IPS-20b (cell line): Measurements from ENCODE around the gene ZNF576.
A peak's percentile ranks its signal among the peaks of the same experiment; 100 is the strongest.
"Not testable (repeated sequence)": the region's sequence is repeated elsewhere in the genome, so short reads cannot be mapped to it uniquely, and the experiment has no call there.

Source experiments
- H3K27ac ChIP-seq: one replicate; pipeline ENCODE4 v1.5.1; 2013; ENCODE audit warnings: low read length
- H3K27me3 ChIP-seq: 2 replicates; pipeline ENCODE4 v1.6.1; 2013; ENCODE audit warnings: mild to moderate bottlenecking, low read length, inconsistent platforms; ENCODE audit not compliant: insufficient read depth
- H3K36me3 ChIP-seq: 2 replicates; pipeline ENCODE4 v1.6.1; 2013; ENCODE audit warnings: low read depth, mild to moderate bottlenecking, inconsistent platforms, low read length, moderate library complexity; ENCODE audit not compliant: insufficient read depth
- H3K4me1 ChIP-seq: 2 replicates; pipeline ENCODE4 v1.6.1; 2013; ENCODE audit warnings: mild to moderate bottlenecking, control low read depth, inconsistent platforms, low read length, moderate library complexity; ENCODE audit not compliant: insufficient read depth
- H3K4me3 ChIP-seq: 2 replicates; pipeline ENCODE4 v1.5.1; 2013; ENCODE audit warnings: mild to moderate bottlenecking, low read length, inconsistent platforms
- H3K9ac ChIP-seq: 2 replicates; pipeline ENCODE4 v1.6.1; 2013; ENCODE audit warnings: low read depth, mild to moderate bottlenecking, inconsistent platforms, low read length, moderate library complexity
- H3K9me3 ChIP-seq: 2 replicates; pipeline ENCODE4 v1.6.1; 2013; ENCODE audit warnings: mild to moderate bottlenecking, low read depth, low read length, inconsistent platforms; ENCODE audit not compliant: insufficient read depth

Gene ZNF576

DNA sequence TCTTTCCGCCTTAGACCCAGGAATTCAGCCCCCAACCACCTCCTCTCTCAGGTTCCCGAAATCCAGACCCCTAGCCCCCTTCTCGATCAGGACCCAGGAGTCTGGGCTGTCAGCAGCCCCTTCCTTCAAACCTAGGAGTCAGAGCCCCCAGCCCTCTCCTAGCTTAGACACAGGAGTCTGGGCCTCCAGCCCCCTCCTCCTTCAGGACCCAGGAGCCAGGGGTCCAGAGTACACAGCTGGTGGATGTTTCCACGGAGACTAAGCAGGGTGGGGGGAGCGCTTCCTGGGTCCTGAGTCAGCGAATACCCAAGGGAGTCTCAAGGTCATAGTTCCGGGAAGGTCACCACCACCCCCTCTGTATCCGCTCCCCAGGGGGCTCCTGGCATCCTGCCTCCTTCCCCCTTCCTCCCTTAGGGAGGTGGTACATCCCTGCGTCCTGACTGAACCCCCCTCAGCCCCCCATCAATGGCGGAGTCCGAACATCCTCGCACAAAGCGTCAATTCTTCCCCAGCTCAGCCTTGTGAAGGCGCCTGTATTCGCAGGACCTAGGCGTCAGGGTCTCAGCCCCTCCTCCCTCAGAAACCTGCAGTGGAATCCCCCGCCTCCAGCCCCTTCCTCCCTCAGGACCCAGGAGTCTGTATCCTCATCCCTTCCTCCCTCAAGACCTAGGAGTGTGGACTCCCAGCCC, 38.6 kb downstream of the ZNF576 start:
- Histone ChIP-seq H3K36me3 (no peaks in the 10 kb centered on the region), H3K9me3 (no peaks in the 10 kb centered on the region), H3K27ac (peak overlapping the region; percentile 5), H3K4me1 (peaks cover 19% of the 10 kb centered on the region; the same call in 1 of the 2 replicates), H3K9ac (peak overlapping the region; percentile 68; the same call in 1 of the 2 replicates), H3K27me3 (peaks cover 49% of the 10 kb centered on the region), H3K4me3 (peak overlapping the region; percentile 75)

DNA sequence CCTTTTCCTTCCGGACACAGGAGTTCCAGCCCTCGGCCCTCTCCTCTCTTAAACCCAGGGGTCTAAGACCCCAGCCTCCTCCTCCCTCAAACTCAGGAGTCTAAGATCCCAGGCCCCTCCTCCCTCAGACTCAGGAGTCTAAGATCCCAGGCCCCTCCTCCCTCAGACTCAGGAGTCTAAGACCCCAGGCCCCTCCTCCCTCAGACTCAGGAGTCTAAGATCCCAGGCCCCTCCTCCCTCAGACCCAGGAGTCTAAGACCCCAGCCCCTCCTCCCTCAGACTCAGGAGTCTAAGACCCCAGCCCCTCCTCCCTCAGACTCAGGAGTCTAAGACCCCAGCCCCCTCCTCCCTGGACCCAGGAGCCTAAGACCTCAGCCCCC, 39.2 kb downstream of the ZNF576 start:
- peak overlapping the region; percentile 68; the same call in 1 of the 2 replicates for H3K9ac ChIP-seq
- H3K27me3 ChIP-seq: peaks cover 55% of the 10 kb centered on the region
- H3K4me3 ChIP-seq: peak overlapping the region; percentile 75
- H3K36me3 ChIP-seq, H3K9me3 ChIP-seq, H3K27ac ChIP-seq: not testable (repeated sequence)
- H3K4me1 ChIP-seq: peaks cover 19% of the 10 kb centered on the region; the same call in 1 of the 2 replicates

DNA sequence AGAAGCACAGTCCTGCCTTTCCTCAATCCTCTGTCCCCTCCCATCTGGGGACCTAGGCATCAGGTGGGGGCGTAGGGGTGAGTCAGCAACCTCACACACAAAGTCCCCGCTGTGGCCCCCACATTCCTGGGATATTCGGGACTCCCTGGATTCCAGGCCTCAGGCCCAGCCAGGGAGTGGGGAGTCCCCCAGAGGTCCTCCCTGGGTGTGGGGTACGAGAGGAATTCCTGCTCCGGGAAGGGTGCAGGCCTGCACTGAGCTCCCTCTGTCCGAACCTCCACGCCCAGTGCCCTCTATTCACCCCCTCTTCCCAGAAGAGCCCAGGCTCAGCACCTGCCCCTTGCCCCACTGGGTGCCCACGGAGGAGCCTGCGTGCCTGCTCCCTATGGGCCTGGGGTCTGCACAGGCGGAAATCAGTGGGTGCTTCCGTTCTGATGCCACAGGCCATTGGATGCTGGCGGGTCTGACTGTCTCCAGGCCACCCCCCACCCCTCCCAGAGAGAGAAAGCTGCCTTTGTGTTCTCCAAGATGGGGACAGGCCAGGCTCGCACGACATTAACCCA, 39.8 kb downstream of the ZNF576 start:
- peak overlapping the region; percentile 75; the same call in 1 of the 2 replicates for H3K4me3 ChIP-seq
- H3K36me3 ChIP-seq: no peaks in the 10 kb centered on the region
- H3K4me1 ChIP-seq: peaks cover 19% of the 10 kb centered on the region; the same call in 1 of the 2 replicates
- no peak overlapping the region for H3K27ac ChIP-seq
- H3K9ac ChIP-seq: peak overlapping the region; percentile 68; the same call in 1 of the 2 replicates
- H3K9me3 ChIP-seq: no peaks in the 10 kb centered on the region
- H3K27me3 ChIP-seq: peaks cover 61% of the 10 kb centered on the region

DNA sequence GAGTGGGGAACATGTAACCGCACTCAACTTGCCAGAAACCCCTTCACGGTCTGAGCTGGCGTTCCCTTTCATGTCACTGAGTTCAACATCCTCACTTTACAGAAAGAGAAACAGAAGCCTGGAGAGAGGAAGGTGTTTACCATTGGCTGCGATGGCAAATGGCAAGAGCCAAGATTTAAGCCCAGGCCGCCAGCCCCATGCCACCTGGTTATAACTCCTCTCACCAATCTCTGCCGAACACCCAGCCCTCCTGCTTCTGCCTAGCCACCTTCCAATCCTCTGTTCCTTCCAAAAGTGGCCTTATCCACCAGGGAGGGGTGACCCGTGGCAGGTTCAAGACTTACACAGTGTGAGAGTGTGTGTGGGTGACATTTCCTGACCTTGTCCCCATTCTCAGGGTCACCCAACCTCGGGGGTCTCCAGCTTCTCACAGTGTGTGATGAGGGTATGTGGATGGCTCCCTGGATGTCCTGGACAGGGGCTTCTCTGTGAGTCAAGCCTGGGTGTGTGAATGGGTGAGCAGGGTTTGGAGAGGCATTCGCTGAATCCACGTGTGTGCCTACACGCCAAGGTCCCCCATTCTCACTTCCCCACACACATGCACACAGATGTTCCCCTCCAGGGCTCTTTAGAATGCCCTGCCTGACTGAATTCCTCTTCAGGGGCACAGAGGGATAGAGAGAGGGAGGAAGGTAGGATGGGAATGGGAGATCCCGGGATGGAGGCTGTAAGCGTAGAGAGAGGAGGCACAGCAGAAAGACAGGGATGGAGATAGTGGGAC, 42.0 kb downstream of the ZNF576 start:
- H3K9ac ChIP-seq: peak overlapping the region; percentile 61; the same call in 1 of the 2 replicates
- peak overlapping the region; percentile 82; the same call in 1 of the 2 replicates for H3K4me3 ChIP-seq
- H3K27ac ChIP-seq: no peak overlapping the region
- H3K36me3 ChIP-seq: no peaks in the 10 kb centered on the region
- H3K27me3 ChIP-seq: peaks cover 65% of the 10 kb centered on the region
- H3K4me1 ChIP-seq: peaks cover 19% of the 10 kb centered on the region; the same call in 1 of the 2 replicates
- no peaks in the 10 kb centered on the region for H3K9me3 ChIP-seq

DNA sequence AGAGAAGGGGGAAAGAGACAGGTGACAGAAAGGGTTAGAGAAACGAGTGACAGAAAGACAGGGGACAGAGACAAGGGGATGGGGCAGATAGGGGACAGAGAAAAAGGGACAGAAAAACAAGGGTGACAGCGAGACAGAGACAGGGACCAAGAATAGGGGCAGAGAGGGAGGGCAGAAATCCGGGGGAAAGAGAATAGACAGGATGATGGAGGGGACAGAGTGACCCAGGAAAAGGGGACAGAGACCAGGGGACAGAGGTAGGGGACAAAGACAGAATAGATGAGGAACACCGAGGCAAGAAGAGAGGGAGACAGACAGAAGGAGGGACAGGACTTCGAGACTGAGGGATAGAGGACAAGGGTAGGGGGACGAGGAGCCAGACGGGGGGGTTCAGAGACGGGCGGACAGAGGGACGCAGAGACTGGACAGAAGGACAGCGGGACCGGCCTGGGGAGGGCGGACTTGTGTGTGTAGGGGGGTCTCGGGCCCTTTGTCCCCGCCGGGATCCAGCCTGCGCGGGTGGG, 42.7 kb downstream of the ZNF576 start:
- Histone ChIP-seq H3K27ac (no peak overlapping the region), H3K36me3 (no peaks in the 10 kb centered on the region), H3K4me1 (peaks cover 19% of the 10 kb centered on the region; the same call in 1 of the 2 replicates), H3K9me3 (no peaks in the 10 kb centered on the region), H3K4me3 (peak overlapping the region; percentile 82), H3K27me3 (peaks cover 65% of the 10 kb centered on the region), H3K9ac (peak overlapping the region; percentile 61; the same call in 1 of the 2 replicates)

DNA sequence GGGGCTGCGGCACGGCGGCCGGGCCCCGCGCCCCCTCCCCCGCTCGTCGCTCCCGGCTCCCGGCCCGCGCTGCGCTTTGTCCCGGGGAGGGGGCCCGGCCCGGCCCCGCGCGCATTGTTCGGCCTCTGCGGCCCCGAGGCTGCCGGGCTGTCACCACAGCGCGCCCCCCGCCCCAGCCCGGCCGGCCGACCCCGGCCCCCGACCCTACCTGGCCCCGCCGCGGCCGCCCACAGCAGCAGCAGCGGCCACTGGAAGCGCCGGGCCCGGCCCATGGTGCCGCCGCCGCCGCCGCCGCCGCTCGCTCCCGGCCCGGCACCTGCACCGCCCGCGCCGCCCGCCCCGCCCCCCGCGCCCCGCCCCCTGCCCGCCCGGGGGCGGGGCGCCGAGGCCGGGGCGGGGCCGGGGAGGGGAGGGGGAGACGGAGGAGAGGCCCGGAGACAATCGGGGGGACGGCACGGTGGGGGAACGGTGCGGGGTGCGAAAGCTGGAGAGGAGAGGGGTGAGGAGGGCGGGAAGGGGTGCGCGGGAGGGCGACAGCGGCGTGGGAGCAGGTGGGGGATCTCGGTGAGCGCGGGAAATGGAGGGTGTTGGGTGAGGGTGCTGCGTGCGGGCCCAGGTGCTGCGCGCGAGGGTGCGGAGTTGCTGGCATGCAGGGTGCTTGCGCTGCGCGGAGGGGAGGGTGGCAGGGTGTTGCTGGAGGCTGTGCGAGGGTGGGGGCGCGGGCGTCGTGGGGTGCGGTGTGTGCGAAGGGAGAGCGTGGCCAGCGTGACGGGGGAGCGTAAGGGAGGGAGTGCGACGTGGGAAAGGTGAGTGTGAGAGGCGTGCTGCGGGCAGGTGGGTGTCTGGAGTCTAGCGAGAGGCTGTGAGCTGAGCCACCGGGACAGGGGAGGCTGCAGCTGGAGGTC, 43.4 kb downstream of the ZNF576 start, which contains the start of gene CADM4:
TSS of gene CADM4 (minus strand) at position 332 of the 905 bp plus-strand sequence. CDS start at position 272, 60 bp downstream.
- Histone ChIP-seq H3K9me3 (no peaks in the 10 kb centered on the region), H3K9ac (peak within 1 kb of the TSS; percentile 61; the same call in 1 of the 2 replicates), H3K27me3 (peaks cover 65% of the 10 kb centered on the region), H3K27ac (no peak within 1 kb of the TSS), H3K36me3 (no peaks in the 10 kb centered on the region), H3K4me3 (peak within 1 kb of the TSS; percentile 82), H3K4me1 (peaks cover 14% of the 10 kb centered on the region; the same call in 1 of the 2 replicates)

DNA sequence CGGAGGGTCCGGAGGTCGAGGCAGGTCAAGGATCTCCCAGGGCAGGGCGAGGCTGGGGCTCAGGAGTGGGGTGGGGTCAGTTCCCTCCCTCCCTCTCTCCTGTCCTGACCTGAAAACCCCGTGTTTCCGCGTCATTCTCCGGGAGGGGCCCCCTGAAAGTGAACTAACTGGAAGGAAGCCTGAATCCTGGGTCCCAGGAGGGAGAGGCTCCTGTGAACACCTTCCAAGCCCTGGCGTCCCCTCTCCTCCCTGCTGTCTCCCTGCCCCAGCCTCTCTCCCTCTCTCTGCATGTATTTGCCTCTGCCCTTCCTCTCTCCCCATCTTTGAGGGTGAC, 44.0 kb downstream of the ZNF576 start:
- Histone ChIP-seq H3K27ac (no peak overlapping the region), H3K9ac (no peak overlapping the region; the same call in 1 of the 2 replicates), H3K4me1 (peaks cover 13% of the 10 kb centered on the region; the same call in 1 of the 2 replicates), H3K27me3 (peaks cover 65% of the 10 kb centered on the region), H3K9me3 (no peaks in the 10 kb centered on the region), H3K4me3 (peak overlapping the region; percentile 75), H3K36me3 (no peaks in the 10 kb centered on the region)

DNA sequence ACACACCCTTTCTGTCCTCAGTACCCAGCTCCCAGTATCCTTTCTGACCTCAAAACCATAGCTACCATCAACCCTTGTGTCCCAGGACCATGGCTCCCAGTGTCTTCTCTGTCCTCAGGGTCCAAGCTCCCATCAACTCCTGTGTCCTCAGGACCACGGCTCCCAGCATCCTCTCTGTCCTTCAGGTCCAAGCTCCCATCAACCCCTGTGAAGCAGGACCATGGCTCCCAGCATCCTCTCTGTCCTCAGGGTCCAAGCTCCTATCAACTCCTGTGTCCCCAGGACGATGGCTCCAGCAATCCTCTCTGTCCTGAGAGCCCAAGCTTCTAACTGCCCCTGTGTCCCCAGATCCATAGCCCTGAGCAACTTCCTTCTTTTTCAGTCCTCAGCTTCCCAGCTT, 44.9 kb downstream of the ZNF576 start:
- H3K9ac ChIP-seq: no peak overlapping the region
- H3K4me1 ChIP-seq: peaks cover 7% of the 10 kb centered on the region; the same call in 1 of the 2 replicates
- H3K27ac ChIP-seq: no peak overlapping the region
- peaks cover 59% of the 10 kb centered on the region for H3K27me3 ChIP-seq
- H3K4me3 ChIP-seq: no peak overlapping the region
- no peaks in the 10 kb centered on the region for H3K36me3 ChIP-seq
- H3K9me3 ChIP-seq: no peaks in the 10 kb centered on the region

DNA sequence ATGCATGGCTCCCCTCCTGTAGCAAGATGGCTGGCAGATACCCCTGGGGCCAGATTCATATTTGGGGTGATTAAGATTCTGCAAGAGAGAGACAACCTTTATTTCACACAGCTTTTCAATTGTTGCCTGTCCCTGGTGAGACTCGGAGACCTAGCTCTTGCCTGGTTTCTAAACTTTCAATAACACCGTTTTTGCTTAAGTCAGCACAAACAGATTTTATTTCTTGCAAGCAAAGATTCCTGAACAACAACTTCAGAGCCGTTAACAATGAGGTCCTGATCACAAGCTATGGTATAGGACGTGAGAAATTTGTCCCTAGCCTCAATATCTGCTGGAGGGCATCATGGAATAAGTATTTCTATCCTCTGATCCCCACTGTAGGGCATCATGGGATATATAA, 46.1 kb downstream of the ZNF576 start:
- no peak overlapping the region for H3K4me3 ChIP-seq
- H3K27ac ChIP-seq: no peak overlapping the region
- H3K36me3 ChIP-seq: no peaks in the 10 kb centered on the region
- peaks cover 48% of the 10 kb centered on the region for H3K27me3 ChIP-seq
- H3K9me3 ChIP-seq: no peaks in the 10 kb centered on the region
- no peak overlapping the region for H3K9ac ChIP-seq
- no peaks in the 10 kb centered on the region for H3K4me1 ChIP-seq

DNA sequence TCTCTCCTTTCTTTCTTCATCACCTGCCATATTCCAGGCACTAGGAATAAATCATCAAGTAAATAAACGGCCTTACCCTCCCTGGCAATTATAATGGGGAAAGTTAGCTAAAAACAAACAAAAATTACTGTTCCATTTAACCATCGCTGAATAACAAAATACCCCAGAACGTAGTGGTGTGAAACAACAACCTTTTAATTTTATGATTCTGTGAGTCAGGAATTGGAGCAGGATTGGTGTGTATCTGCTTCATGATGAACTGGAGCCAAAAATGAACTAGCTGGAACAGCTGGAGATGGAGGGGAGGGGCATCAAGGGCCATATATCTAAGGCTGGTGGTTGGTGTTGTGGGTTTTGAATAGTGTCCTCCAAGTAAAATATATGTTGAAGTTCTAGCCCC, 46.9 kb downstream of the ZNF576 start:
- H3K27ac ChIP-seq: no peak overlapping the region
- H3K9me3 ChIP-seq: no peaks in the 10 kb centered on the region
- H3K9ac ChIP-seq: no peak overlapping the region
- H3K36me3 ChIP-seq: no peaks in the 10 kb centered on the region
- H3K27me3 ChIP-seq: peaks cover 40% of the 10 kb centered on the region
- no peaks in the 10 kb centered on the region for H3K4me1 ChIP-seq
- no peak overlapping the region for H3K4me3 ChIP-seq
